Testis (tissue), 2 donors: Measurements from ENCODE around the gene NEURL1B.

Source experiments
- POLR2A ChIP-seq: fragments of 450-650 bp; IDR thresholded peaks from one replicate; pipeline ENCODE4 v1.6.1; 2017; ENCODE audit warnings: antibody characterized with exemption, mild to moderate bottlenecking, moderate library complexity
- TF ChIP-seq, protein P1 (sequence below), 3 experiments: fragments of 450-650 bp in 2 of 3; fragments of 200-600 bp in 1 of 3; sonication (generic) in 1 of 3; IDR thresholded peaks; one replicate each; pipeline ENCODE4 v1.5.1; 2016 to 2019; ENCODE audit warnings: antibody characterized with exemption in 3 of 3, mild to moderate bottlenecking in 2 of 3, moderate library complexity in 1 of 3

- TF ChIP-seq, protein P1, sequence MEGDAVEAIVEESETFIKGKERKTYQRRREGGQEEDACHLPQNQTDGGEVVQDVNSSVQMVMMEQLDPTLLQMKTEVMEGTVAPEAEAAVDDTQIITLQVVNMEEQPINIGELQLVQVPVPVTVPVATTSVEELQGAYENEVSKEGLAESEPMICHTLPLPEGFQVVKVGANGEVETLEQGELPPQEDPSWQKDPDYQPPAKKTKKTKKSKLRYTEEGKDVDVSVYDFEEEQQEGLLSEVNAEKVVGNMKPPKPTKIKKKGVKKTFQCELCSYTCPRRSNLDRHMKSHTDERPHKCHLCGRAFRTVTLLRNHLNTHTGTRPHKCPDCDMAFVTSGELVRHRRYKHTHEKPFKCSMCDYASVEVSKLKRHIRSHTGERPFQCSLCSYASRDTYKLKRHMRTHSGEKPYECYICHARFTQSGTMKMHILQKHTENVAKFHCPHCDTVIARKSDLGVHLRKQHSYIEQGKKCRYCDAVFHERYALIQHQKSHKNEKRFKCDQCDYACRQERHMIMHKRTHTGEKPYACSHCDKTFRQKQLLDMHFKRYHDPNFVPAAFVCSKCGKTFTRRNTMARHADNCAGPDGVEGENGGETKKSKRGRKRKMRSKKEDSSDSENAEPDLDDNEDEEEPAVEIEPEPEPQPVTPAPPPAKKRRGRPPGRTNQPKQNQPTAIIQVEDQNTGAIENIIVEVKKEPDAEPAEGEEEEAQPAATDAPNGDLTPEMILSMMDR (IDR thresholded peaks at IDR 0.05), result no peak
- no peak for TF ChIP-seq POLR2A
These were observed 28.3 kb upstream of the NEURL1B start for GRCh38 chr5:172612771-172613170.
